WTC11 (cell line): ENCODE measurements around the gene BCAS3.

Experiments
- CTCF ChIP-seq: fragments of 200-600 bp; IDR thresholded peaks from 2 replicates; pipeline ENCODE4 v1.8.0; 2022; ENCODE audit warnings: antibody characterized with exemption
- NFE2L1 ChIP-seq: sonication (generic); formaldehyde crosslinking; IDR thresholded peaks from 2 replicates; pipeline ENCODE4 v1.8.1; 2023; ENCODE audit warnings: missing genetic modification reagents
- SMAD4 ChIP-seq: sonication (generic); formaldehyde crosslinking; IDR thresholded peaks from 2 replicates; pipeline ENCODE4 v1.8.0; 2022; ENCODE audit warnings: mild to moderate bottlenecking, missing genetic modification reagents
- ZNF138 ChIP-seq: sonication (generic); formaldehyde crosslinking; conservative IDR thresholded peaks from 2 replicates; pipeline ENCODE4 v1.8.1; 2022; ENCODE audit warnings: mild to moderate bottlenecking, moderate library complexity, missing genetic modification reagents
- ZNF263 ChIP-seq: sonication (generic); formaldehyde crosslinking; IDR thresholded peaks from 2 replicates; pipeline ENCODE4 v1.8.1; 2022; ENCODE audit warnings: low read depth, mild to moderate bottlenecking, moderate library complexity, missing genetic modification reagents
- ZNF532 ChIP-seq: fragments of 250-450 bp; sonication (Bioruptor Pico); IDR thresholded peaks from 2 replicates; pipeline ENCODE4 v1.9.0; 2021; ENCODE audit warnings: mild to moderate bottlenecking, borderline replicate concordance

- TF ChIP-seq ZNF532 (CRISPR knock-in tag) (no peak), SMAD4 (no peak), CTCF (no peak), ZNF263 (no peak), ZNF138 (no peak), NFE2L1 (CRISPR knock-in tag) (no peak)
These were observed 312.2 kb downstream of the BCAS3 start for GRCh38 chr17:60989846-60990245.
